ENCODE results near the gene BACH2. TPM values are rescaled to one million over a fixed set of nuclear protein-coding genes. Genes with fewer than 3 reads are reported as not detected.

Gene BACH2
- total RNA-seq, 1 donor from 2014 or later: 5.0 TPM

- Histone ChIP-seq H3K4me3 (ENCODE audit: low read depth, low read length) (no peak overlapping the region), H3K27me3 (ENCODE audit: control insufficient read depth, insufficient read depth, low read length) (no peaks in the 10 kb centered on the region), H3K36me3 (ENCODE audit: control insufficient read depth, insufficient read depth, low read length) (no peaks in the 10 kb centered on the region)
- TF ChIP-seq CTCF (IDR thresholded peaks at IDR 0.05; ENCODE audit: insufficient read depth, low read length, poor library complexity, severe bottlenecking): no peak
- DNase-seq (ENCODE audit: low read depth): no peak
These were observed 102.2 kb downstream of the BACH2 start for GRCh38 chr6:90194371-90194841.

DNA sequence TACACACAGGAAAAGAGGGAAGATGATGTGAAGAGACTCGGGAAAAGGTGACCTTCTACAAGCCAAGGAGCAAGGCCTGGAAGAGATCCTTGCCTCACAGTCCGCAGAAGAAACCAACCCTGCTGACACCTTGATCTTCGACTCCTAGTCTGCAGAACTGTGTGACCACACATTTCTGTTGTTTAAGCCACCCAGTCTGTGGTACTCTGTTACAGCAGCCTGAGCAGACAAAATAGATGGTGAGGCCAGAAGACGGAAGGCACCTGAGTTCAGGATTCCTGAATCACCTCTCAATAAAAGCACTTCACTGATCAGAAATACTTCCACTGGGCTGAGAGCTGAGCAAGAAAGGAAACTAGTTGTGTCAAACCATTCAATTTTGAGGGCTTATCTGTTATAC, 103.3 kb downstream of the BACH2 start:
- no peaks in the 10 kb centered on the region for H3K36me3 ChIP-seq (ENCODE audit: control insufficient read depth, insufficient read depth, low read length)
- no peak for TF ChIP-seq CTCF (IDR thresholded peaks at IDR 0.05; ENCODE audit: insufficient read depth, low read length, poor library complexity, severe bottlenecking)

DNA sequence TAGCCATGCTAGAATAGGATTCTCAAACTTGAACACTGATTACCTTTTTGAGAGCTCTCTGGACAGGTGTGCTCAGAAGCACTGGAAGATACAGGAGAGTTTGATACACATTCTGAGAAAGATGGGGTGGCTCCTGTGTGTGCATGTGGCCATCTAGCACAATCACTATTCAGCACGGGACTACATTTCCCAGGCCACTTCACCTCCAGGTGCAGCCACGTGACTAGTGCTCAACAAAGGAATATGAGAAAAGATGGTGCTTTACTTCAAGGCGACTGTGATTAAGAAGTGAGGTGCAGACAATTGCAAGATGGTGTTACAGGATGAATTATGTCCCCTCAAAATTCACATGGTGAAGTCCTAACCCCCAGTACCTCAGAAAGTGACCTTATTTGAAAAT, 103.8 kb downstream of the BACH2 start:
- Histone ChIP-seq H3K27me3 (ENCODE audit: control insufficient read depth, insufficient read depth, low read length) (no peaks in the 10 kb centered on the region), H3K4me3 (ENCODE audit: low read depth, low read length) (no peak overlapping the region), H3K36me3 (ENCODE audit: control insufficient read depth, insufficient read depth, low read length) (no peaks in the 10 kb centered on the region)
- no peak for DNase-seq (ENCODE audit: low read depth)
- no peak for TF ChIP-seq CTCF (IDR thresholded peaks at IDR 0.05; ENCODE audit: insufficient read depth, low read length, poor library complexity, severe bottlenecking)

More for the DNA sequence above, 103.3 kb downstream of the BACH2 start:
- DNase-seq (ENCODE audit: low read depth): no peak
- H3K4me3 ChIP-seq (ENCODE audit: low read depth, low read length): no peak overlapping the region
- H3K27me3 ChIP-seq (ENCODE audit: control insufficient read depth, insufficient read depth, low read length): no peaks in the 10 kb centered on the region

DNA sequence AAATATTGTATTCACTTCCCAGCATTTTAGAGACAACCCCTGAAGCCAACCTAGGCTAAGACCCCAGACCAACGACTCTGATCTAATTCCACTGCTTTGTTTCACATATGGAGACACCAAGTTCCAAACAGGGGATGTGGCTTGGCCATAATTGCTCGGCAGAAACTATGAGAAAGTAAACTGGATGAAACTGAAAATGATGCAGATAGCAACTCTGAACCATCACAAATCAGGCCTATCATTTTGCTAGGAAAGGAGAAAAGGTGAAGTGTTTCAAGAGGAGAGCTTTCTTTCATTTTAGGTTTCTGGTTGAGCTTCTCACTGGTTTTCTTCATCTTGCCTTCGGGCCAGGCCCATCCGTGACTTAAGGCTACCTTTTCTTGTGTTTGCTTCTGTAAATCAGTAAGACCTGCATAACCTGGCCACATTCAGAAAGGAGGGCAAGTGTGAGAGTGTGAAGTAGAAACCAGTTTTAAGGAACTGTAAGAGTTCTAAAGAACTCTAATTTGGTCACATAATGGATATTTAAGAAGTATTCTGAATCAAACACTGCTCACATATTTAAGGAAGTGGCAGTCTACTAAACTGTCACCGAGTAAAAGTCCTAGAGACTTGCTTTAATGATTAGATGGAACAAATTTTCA, 105.8 kb downstream of the BACH2 start:
- Histone ChIP-seq H3K36me3 (ENCODE audit: control insufficient read depth, insufficient read depth, low read length) (no peaks in the 10 kb centered on the region), H3K4me3 (ENCODE audit: low read depth, low read length) (no peak overlapping the region), H3K27me3 (ENCODE audit: control insufficient read depth, insufficient read depth, low read length) (no peaks in the 10 kb centered on the region)
- no peak for DNase-seq (ENCODE audit: low read depth)
- no peak for TF ChIP-seq CTCF (IDR thresholded peaks at IDR 0.05; ENCODE audit: insufficient read depth, low read length, poor library complexity, severe bottlenecking)

- Histone ChIP-seq H3K4me3 (ENCODE audit: low read depth, low read length) (no peak overlapping the region), H3K36me3 (ENCODE audit: control insufficient read depth, insufficient read depth, low read length) (no peaks in the 10 kb centered on the region), H3K27me3 (ENCODE audit: control insufficient read depth, insufficient read depth, low read length) (no peaks in the 10 kb centered on the region)
- no peak for DNase-seq (ENCODE audit: low read depth)
- TF ChIP-seq CTCF (IDR thresholded peaks at IDR 0.05; ENCODE audit: insufficient read depth, low read length, poor library complexity, severe bottlenecking): no peak
These were observed 106.5 kb downstream of the BACH2 start for GRCh38 chr6:90190131-90190530.

Data from kidney epithelial cell (primary cell).